C4-2B (cell line): ENCODE measurements around the gene CCNE1.
A peak's percentile ranks its signal among the peaks of the same experiment; 100 is the strongest.

Experiments used
- H3K27ac ChIP-seq: fragments of 450-650 bp; 2 replicates; pipeline ENCODE4 v1.5.1; 2017
- CTCF ChIP-seq: fragments of 450-650 bp; conservative IDR thresholded peaks from 2 replicates; pipeline ENCODE4 v1.5.1; 2017; ENCODE audit warnings: mild to moderate bottlenecking
- ZFX ChIP-seq: fragments of 450-650 bp; IDR thresholded peaks from 2 replicates; pipeline ENCODE4 v1.6.1; 2017

The CCNE1 gene

GRCh38 chr19:29851769-29852521 is 40.2 kb downstream of the CCNE1 start:
- TF ChIP-seq CTCF (no peak), ZFX (no peak)
- H3K27ac ChIP-seq = no peak overlapping the region

GRCh38 chr19:29854033-29854432 is 42.2 kb downstream of the CCNE1 start:
- TF ChIP-seq CTCF (no peak), ZFX (no peak)
- H3K27ac ChIP-seq = no peak overlapping the region

- H3K27ac ChIP-seq = no peak overlapping the region
- no peak for TF ChIP-seq ZFX
- no peak for TF ChIP-seq CTCF
These were observed 43.3 kb downstream of the CCNE1 start for GRCh38 chr19:29855087-29855486.

- H3K27ac ChIP-seq = no peak overlapping the region
- no peak for TF ChIP-seq ZFX
- no peak for TF ChIP-seq CTCF
These were observed 44.1 kb downstream of the CCNE1 start for GRCh38 chr19:29855741-29856500.

- no peak for TF ChIP-seq ZFX
- TF ChIP-seq CTCF = peak; percentile 92
- no peak overlapping the region for H3K27ac ChIP-seq
These were observed 46.3 kb downstream of the CCNE1 start for GRCh38 chr19:29858000-29858596.

GRCh38 chr19:29858621-29859020 is 46.8 kb downstream of the CCNE1 start:
- TF ChIP-seq ZFX = no peak
- no peak for TF ChIP-seq CTCF
- no peak overlapping the region for H3K27ac ChIP-seq

GRCh38 chr19:29860492-29860891 is 48.7 kb downstream of the CCNE1 start:
- H3K27ac ChIP-seq = no peak overlapping the region
- TF ChIP-seq ZFX = no peak
- no peak for TF ChIP-seq CTCF
